ENCODE results near the gene ZSCAN5C. TPM values are rescaled to one million over a fixed set of nuclear protein-coding genes. Genes with fewer than 3 reads are reported as not detected.

Gene ZSCAN5C
- total and polyA plus RNA-seq, 2 of the 8 experiments (the other 6 are each of a cell fraction or from before 2014, with no cell fraction given): not detected

DNA sequence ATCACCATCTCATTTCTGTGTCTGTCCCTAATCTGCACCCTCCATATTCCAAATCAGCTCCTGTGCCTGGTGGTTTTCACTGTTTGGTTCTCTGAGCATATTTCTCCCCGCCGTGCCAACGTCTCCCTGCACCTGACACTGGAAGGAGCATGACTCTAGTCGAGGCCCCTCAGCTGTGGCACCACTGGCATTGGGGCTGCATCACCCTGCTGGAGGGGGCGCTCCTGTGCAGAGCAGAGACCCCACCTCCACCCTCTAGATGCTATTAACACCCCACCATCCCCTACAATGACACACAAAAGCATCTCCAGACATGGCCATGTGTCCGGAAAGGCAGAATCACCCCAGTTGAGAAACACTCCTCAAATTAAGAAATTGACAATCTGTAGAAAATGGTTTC, 20.8 kb downstream of the ZSCAN5C start:
- Histone ChIP-seq H3K36me3 (ENCODE audit: control insufficient read depth in 2 of 4, insufficient read depth in 4 of 4, low read length in 3 of 4) (no peaks in the 10 kb centered on the region), H4K20me1 (replicated peaks in 1 of 2; ENCODE audit: control insufficient read depth in 1 of 2, insufficient read depth in 2 of 2, low read length in 2 of 2) (peaks cover 0 to 2% of the 10 kb centered on the region in 2 experiments), H4K5ac (ENCODE audit: insufficient read length, low read depth, low read length) (no peak overlapping the region), H3K4me3 (ENCODE audit: extremely low read depth in 1 of 4, insufficient read depth in 2 of 4, low read depth in 3 of 4, low read length in 4 of 4) (no peak overlapping the region), H3K27me3 (replicated peaks in 1 of 4; ENCODE audit: control insufficient read depth in 3 of 4, extremely low read depth in 1 of 4, insufficient read depth in 3 of 4, low read length in 3 of 4) (no peaks in the 10 kb centered on the region; a peak in 1 of 7 replicates), H3K4me1 (replicated peaks in 1 of 4; ENCODE audit: control insufficient read depth in 3 of 4, insufficient read depth in 4 of 4, low read length in 3 of 4) (no peaks in the 10 kb centered on the region), H2BK15ac (ENCODE audit: low read length) (no peak overlapping the region), H3K4me2 (ENCODE audit: insufficient read depth in 1 of 2, low read depth in 2 of 2, low read length in 2 of 2) (no peak overlapping the region), H3K23ac (ENCODE audit: insufficient read length) (no peak overlapping the region), H4K91ac (replicated peaks; ENCODE audit: insufficient read length, low read length) (no peak overlapping the region), H2BK120ac (replicated peaks; ENCODE audit: low read depth, low read length) (no peak overlapping the region), H4K8ac (ENCODE audit: extremely low read depth, insufficient read depth, low read length) (no peak overlapping the region), H3K56ac (replicated peaks; ENCODE audit: insufficient read length, low read depth, low read length) (no peak overlapping the region), H3K23me2 (ENCODE audit: low read depth, low read length) (0 out of 2 replicates have a peak, but pooled peaks cover 2% of the 10 kb centered on the region), H2AFZ (ENCODE audit: low read length) (no peak overlapping the region), H2AK5ac (ENCODE audit: low read depth, low read length) (no peak overlapping the region), H2BK12ac (ENCODE audit: low read depth, low read length) (no peak overlapping the region), H3K79me1 (ENCODE audit: low read depth, low read length) (no peaks in the 10 kb centered on the region), H3K4ac (replicated peaks; ENCODE audit: insufficient read length, low read depth, low read length) (no peak overlapping the region), H3K9me3 (ENCODE audit: insufficient read depth in 2 of 2, low read depth in 1 of 2, low read length in 1 of 2) (no peaks in the 10 kb centered on the region), H3K14ac (ENCODE audit: insufficient read length) (no peak overlapping the region), H3K27ac (ENCODE audit: low read depth, low read length) (no peak overlapping the region), H3K18ac (ENCODE audit: extremely low read depth, low read length) (no peak overlapping the region), H2BK5ac (ENCODE audit: low read depth, low read length) (no peak overlapping the region), H3K79me2 (ENCODE audit: control insufficient read depth in 1 of 2, insufficient read depth in 2 of 2, low read length in 2 of 2) (no peaks in the 10 kb centered on the region), H3K9ac (replicated peaks in 1 of 4; ENCODE audit: extremely low read depth in 1 of 4, low read depth in 3 of 4, low read length in 3 of 4) (no peak overlapping the region), H2BK20ac (ENCODE audit: low read length) (no peak overlapping the region)
- DNase-seq (ENCODE audit: low read depth in 1 of 2, low spot score in 2 of 2) (no peak), FAIRE-seq (no peak)
- ChIA-PET CTCF (ENCODE audit: partially characterized antibody) (interaction anchor here (0.9 to 4.9 kb wide), 23 partner anchors 10 to 156 kb away, joined by 3 to 31 read pairs (median 4); partner anchors contain the start of gene GALP), POLR2A (ENCODE audit: partially characterized antibody) (no interaction called here)
- 80% methylated on average over 6 of the region's 6 CpGs; no CpG with 5 or more reads in 1 of the 2 experiments for WGBS, 2 experiments (ENCODE audit: extremely low coverage in 1 of 2, insufficient coverage in 1 of 2, insufficient read length in 1 of 2, insufficient replicate concordance in 2 of 2, low coverage in 1 of 2, low lambda C conversion rate in 2 of 2, missing lambda C conversion rate in 1 of 2)
- TF ChIP-seq RAD21 (IDR thresholded peaks at IDR 0.05 in 1 of 2, conservative IDR thresholded peaks at IDR 0.05 in 1 of 2; ENCODE audit: low read depth in 2 of 2, low read length in 2 of 2) (peak; percentile 33 to 43; a peak in 3 of 4 replicates), GABPA (IDR thresholded peaks at IDR 0.05; ENCODE audit: borderline replicate concordance, insufficient read depth, low read length) (no peak), MAFK (IDR thresholded peaks at IDR 0.05; ENCODE audit: low read depth, low read length) (no peak), HDAC2 (IDR thresholded peaks at IDR 0.05; ENCODE audit: borderline replicate concordance in 1 of 2, low read depth in 2 of 2, low read length in 2 of 2) (no peak), EP300 (IDR thresholded peaks at IDR 0.05; ENCODE audit: borderline replicate concordance in 1 of 2, low read depth in 2 of 2, low read length in 2 of 2) (no peak), FOSL1 (IDR thresholded peaks at IDR 0.05; ENCODE audit: insufficient read depth, low read depth, low read length) (no peak)
- TF ChIP-seq, protein P1, sequence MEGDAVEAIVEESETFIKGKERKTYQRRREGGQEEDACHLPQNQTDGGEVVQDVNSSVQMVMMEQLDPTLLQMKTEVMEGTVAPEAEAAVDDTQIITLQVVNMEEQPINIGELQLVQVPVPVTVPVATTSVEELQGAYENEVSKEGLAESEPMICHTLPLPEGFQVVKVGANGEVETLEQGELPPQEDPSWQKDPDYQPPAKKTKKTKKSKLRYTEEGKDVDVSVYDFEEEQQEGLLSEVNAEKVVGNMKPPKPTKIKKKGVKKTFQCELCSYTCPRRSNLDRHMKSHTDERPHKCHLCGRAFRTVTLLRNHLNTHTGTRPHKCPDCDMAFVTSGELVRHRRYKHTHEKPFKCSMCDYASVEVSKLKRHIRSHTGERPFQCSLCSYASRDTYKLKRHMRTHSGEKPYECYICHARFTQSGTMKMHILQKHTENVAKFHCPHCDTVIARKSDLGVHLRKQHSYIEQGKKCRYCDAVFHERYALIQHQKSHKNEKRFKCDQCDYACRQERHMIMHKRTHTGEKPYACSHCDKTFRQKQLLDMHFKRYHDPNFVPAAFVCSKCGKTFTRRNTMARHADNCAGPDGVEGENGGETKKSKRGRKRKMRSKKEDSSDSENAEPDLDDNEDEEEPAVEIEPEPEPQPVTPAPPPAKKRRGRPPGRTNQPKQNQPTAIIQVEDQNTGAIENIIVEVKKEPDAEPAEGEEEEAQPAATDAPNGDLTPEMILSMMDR (IDR thresholded peaks at IDR 0.05; ENCODE audit: control extremely low read depth in 1 of 3, insufficient read depth in 1 of 3, low read depth in 1 of 3, low read length in 3 of 3): peak; percentile 50 to 66 (median 64)
- TF ChIP-seq, protein P2, sequence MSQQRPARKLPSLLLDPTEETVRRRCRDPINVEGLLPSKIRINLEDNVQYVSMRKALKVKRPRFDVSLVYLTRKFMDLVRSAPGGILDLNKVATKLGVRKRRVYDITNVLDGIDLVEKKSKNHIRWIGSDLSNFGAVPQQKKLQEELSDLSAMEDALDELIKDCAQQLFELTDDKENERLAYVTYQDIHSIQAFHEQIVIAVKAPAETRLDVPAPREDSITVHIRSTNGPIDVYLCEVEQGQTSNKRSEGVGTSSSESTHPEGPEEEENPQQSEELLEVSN (IDR thresholded peaks at IDR 0.05): no peak

Measured in H1 (cell line).